HG03060 (cell line): Measurements from ENCODE around the gene PRDM1.
A peak's percentile ranks its signal among the peaks of the same experiment; 100 is the strongest.

Experiments used
- ATAC-seq: cut with Tn5 transposase; IDR thresholded peaks from one replicate; pipeline ENCODE4 v1.9.1; 2021; ENCODE audit warnings: low read depth, moderate number of reproducible peaks; ENCODE audit not compliant: unreplicated experiment

PRDM1 gene

DNA sequence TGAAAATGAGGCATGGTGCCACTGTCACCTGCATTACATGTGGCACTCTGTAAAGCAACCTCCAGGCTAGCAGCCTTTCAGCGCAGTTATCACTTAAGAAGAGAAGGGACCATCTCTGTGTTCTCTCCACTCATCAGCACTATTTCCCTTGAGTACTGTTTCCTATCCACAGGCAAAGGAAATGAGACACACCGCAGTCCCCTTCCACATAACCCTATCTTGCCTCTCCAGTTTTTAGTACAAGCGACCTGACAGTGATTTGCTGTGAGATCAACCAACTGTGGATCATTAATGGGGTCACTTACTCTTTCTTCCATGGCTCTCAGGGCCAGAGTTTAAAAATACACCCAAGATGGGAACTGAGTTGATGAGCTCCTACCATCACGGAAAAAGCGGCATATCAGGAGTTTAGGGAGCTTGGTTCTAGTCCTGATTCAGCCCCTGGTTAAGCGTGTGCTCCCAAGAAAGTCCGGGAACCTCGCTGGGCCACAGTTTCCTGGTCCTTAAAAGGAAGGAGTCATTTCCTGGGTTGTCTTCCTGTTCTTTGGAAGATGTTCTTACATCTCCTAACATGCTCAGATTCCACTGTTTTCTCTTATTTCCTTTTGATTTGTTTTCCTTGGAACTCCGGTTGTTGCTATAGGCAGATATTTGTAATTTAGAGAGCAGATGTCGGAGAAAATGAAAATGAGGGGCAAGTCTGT is 27.3 kb downstream of the PRDM1 start:
- no peak for ATAC-seq

DNA sequence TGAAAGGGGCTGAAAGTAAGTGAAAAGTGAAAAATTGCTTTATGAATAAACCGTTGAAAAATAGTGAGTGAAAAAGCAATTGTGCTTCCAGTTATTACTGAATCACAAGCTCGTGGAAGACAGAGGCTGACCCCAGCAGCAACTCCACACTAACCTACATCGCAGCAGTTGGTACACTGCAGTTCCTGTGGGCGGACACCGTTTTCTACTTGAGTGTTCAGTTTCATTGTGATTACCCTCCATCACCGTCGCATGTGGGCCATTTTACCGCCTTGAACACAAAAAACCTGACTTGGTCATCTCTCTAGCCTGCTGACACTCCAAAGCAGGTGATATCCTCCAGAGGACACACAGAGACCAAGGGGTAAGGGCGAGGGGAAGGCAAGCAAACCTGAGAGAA is 28.4 kb downstream of the PRDM1 start:
- ATAC-seq, result peak; percentile 65

DNA sequence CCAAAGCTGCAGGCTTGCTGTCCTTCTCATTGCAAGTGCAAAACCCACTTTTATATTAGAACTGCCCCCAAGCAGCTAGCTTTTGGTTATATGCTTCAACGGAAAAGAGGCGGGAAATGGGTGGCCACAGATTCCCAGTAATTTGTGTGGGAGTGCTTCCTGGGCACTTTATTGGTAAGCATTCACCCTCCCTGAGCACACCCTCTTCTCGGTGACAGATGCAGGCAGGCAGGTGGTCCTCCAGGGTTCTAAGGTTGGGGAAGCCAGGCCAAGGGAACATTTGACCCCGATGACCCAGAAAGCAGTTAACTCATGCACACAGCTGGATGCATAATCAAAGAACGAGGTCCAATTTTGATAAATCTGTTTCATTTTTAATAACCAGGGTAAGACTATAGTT is 29.1 kb downstream of the PRDM1 start:
- ATAC-seq, result no peak

DNA sequence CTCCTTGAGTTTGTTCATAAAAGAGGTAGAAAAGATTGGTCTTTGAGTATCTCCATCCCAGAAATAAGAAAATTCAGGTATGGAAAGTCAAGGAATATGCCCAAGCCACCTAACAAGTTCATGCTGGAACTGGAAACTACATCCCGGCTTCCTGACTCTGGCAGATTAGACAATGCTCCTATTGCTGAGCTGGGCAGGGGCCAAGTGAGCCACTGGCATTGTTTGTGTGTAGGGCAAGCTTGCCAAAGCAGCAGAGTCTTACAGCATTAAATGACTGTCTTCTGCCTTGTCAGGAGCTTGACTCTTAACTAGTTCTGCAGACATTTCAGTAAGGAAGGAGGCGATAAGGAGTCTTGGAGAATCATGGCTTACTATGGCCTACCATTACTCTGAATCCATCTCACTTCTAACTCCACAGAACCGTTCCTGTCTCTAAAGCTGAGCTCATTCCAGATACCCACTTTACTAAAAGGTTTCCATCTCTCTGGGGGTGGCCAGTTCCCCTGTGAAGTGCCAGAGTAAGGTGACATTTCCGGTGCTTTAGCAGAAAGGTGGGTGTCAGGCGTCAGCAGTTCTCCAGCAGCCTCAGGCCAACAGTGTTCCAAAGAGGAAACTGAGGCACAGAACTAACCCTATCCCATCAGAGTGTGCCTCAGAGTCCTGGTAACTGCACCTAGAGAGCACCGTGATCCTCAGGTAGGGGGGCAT is 30.1 kb downstream of the PRDM1 start:
- ATAC-seq, result no peak

DNA sequence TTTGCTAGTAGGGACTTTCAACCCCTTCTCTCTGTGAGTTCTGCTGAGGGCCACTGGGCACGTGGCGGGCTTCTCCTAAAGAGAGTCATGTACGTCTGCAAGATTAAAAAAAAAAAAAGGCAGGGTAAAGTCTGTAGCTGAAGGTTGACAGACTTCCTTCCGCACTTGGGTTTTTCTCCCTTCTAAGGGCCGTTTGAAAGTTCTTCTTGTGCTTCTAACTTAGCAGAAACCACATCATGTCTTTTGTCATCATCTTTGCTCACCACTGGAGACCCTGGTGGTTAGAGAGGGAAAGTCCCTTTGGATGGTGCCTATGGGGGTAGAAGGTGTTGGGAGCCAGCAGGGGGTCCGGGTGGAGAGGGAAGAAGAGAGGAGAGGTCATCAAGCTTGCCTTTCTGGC is 31.4 kb downstream of the PRDM1 start:
- no peak for ATAC-seq

DNA sequence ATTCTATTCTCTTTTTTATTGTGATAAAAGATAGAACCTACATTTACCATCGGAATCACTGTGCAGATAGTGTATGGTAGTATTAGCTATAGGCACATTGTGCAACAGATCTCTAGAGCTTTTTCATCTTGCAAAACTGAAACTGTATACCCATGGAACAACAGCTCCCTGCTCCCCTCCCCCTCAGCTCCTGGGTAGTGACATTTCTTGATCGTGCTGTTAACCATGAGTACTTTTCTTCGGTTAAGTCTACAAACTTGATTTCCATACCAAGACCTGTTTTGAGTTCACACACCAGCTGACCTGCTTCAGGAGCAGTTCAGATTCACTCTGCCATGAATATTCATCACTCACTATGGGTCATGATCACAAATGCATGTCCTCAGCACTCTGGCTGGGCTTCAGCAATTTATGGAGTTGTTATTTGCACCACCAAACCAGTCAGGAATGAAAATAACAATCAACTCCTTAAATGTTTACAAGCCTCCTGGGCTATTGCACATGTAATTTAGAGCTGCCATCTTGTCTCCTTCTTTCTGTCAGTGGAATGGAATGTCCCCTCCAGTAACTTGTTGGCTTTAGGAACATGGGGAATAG is 32.8 kb downstream of the PRDM1 start:
- ATAC-seq, result no peak

DNA sequence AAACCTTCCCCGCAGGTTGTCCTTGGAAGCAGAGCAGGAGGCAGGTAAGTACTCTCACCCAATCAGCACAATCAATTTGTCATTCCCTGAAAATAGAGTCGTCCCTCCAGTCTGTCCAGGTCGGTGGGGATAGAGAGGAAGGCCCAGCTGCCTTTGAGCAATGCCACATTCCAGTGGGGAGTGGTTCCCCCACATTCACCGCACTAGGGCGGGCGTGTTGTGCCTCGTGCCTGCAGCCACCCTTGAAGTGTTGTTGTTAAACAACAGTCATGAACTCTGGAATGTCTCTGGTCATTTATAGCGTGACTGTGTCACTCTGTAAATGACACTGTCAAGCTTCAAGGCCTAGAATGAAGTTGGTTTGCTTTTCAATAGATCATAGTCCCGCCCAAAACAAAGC is 33.4 kb downstream of the PRDM1 start:
- no peak for ATAC-seq

DNA sequence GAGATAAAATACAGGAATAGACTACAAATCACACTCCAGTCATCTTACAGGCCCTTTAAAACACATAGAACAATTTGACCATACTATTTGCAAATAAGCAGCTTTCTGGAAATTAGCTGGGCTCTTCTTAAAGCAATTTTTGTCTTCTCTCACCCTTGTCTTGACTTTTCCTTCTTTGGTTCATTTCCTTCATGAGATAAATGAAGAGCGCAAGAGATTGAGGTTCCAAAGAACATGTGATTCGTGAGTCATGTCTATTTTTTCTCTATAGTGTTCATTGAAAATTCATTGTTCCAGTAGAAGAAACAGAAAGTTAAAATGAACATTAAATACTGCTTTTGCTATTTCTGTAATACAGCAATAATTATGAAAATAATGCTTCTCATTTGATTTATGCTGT is 33.9 kb downstream of the PRDM1 start:
- no peak for ATAC-seq

DNA sequence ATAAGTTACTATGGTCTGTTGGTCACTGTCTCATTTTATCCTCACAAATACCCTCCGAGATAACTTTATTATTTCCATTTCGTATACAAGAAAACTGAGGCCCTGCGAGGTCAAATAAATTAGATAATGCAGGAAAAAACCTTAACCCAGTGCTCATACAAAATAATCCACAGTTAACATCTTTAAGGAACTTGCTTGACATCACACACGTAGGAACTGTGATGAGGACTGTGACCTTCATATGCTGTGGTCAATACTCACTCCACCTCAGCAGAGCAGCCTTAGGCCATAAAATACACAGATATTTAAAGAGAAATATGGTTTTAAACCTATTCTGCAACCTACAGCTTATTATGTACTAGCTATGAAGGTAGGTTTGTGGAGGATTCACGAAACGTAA is 34.3 kb downstream of the PRDM1 start:
- no peak for ATAC-seq

DNA sequence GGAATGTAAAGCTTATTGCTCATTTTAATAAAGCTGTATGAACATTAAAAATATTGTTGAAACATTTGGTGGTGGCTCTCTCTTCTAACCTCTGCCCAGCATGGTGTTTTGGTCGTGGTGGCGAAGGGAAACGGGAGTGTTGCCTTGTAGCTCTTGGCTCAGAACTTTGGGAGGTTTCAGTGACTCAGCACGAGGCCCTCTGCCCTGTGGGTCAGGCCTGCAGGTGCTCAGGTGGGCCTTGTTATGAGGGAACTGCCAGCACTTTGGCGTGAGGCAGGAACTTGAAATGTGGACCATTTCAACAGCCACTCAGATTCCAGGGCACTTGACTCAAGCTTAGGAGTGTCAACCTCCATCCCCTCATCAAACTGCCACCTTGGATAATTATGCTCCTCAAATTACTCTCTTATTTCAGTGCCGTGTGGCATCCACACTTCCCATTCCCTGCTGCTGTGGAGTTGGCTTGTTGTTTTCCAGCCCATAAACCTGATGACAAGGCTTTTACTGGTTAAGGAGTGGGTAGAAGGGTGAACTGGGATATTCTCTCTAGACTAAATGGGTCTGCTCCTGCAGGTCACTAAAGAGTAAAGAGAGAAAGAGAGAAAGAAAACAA is 36.3 kb downstream of the PRDM1 start:
- ATAC-seq, result no peak

DNA sequence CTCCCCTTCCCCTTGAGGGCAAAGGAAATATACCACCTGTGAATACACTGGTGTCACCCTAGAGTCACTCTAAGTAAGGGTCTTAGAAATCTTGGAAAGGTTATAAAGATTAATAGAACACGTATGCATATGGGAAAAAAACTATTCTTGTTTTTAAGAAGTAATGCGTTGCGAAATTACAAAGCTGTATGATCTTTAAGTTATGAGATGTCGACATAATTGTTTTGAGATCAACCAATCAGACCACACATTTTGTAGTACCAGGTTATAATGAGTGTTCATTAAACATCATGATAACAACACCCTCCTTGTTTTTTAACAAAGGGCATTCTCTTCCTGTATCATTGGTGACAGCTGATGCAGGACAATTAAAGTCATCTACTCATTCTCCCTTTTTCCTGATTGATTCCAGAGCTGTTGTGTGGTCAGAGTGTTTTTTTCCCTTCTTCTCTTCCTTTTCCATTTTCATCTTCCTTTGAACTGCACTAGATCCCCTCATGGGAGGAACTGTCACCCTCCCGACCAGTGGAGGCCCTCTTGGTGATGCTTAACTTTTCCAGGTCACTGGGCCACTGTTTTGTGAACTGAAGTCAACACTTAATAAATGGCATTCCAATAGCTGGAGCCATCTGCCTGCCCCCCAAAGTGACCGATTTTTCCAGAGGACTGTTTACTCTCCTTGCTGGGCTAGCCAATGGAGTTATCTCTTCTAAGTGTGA is 37.0 kb downstream of the PRDM1 start:
- ATAC-seq, result no peak

DNA sequence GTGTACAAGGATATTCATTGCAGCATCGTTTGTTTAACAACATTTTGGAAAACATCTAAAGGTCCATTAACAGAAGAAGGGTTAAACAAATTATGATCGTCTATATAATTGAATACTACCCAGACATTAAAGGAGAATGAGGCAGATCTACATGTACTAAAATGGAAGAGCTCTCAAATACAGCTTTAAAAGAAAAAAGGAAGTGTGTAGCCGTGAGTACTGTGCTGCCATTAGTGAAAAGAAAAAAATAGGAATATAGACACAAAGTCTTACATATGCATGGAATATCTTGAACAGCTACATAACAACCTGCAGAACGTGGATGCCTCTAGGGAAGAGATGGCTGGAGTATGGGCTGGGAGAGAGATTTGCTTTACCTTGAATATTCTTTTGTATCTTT is 37.9 kb downstream of the PRDM1 start:
- no peak for ATAC-seq

DNA sequence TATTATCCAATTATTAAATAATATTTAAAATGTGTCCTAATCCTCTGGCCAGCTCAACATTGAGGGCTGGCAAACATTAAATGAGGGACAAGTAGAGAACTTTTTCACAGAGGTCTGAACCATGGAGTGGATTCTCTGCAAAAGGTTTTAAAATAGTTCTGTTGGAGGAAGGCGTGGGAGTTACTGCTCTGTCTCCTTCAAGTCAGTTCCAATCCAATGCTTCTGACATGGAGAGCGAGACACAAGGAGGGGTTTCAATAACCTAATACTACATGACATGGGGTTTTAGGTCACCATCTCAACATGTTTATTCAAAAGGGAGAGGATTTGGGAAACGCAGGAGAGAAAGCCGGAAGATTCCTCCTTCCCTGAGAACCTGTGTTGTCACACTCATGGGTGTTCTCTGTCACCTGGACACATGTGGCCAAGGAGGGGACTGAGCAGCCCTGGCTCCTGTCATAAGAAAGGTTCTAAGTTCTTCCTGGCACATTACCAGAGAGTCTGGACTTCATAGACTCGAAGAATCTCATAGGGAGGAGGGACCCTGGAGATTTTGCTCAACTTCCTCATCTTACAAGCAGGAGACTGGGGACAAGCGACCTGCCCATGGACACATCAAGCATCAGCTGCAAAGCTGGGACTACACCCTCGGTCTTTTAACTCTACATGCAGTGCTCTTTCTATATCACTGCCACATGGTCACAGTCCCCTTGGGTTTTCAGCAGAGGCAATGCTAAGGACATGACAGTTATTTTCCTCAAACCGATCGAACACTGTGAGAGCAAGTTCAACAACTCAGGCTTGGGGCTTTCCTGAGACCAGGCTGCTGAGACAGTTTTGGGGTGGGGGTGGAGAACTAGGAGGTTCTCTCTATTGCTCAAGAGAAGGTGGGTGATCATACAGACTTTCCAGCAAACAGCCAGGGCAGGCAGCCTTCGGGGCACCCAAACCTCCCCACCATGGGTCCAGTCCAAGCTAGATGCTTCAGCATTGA is 38.6 kb downstream of the PRDM1 start:
- ATAC-seq, result no peak

DNA sequence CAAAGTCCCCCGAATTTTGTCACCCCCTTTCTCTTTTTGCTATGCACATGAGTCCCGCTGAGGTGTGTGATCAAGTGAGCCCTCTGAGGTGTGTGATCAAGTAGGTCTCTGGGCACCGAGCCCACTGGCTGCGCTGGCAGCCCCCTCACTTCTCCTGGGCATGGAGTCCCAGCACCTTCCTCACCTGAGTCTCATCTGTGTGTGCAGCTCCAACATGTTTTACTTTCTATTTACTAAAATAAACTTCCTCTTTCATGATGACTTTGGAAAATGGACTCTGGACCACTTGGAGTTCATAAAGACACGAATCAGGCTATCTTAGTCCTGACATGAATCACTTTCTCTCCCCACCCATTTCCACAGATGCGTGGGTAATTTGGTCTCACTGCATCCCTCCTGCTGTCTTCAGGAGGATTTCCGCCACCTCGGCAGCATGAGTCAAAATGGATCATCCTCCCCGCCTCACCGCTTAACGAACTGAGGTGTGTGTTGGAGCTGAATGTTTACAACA is 39.8 kb downstream of the PRDM1 start:
- ATAC-seq, result no peak

DNA sequence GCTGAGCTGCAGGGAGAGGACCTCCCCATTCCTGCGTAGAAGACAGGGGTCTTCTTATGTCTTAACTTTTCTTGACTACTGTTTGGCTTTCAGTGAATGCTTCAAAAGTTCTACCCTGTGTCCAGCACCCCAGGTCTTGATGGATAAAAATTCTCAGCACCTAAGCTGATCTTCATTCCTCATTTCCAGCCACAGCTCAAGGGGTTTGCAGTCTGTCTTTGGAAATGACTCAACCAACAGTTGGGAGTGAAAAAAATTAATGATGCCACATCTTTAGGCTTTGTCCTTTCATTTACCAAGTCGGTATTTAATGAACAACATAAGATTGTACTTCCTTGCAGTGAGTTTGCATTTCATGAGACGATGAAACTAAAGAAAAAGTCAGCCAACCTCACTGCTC is 40.3 kb downstream of the PRDM1 start:
- ATAC-seq, result no peak

DNA sequence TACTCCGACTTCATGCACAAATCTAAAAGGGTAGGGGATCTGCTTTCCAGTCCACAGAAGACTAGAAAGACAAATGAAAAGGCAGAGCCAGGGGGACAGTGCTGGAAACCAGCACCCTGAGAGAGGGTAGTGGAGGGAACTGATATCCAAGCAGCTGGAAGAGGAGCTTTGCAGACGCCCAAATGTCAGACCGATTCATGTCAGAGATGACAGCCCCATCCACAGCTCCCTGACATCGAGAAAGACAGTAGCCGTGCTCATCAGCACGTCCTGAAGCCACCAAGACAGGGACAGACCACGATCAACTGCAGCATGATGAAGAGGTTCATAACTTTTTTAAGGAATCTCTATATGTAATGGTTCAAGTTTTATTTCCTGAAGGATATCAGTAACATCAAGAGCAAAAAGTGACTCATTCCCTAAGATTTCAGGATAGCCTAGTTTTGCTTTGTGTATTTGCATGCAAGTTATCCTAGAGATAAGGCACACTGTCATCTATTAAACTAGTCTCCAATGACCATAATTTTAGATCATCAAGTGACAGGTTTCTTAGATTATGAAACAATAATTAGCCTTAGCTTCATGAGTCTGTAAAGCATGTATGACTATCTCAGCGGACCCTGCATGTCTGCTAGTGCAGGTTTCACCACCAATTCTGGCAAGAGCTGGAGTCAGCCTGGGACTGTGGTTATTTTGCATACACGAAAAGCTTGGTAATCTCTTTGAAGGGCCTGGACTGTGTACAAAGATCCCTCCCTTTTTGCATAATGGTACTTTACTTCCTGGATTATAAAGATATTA is 43.0 kb downstream of the PRDM1 start:
- no peak for ATAC-seq

DNA sequence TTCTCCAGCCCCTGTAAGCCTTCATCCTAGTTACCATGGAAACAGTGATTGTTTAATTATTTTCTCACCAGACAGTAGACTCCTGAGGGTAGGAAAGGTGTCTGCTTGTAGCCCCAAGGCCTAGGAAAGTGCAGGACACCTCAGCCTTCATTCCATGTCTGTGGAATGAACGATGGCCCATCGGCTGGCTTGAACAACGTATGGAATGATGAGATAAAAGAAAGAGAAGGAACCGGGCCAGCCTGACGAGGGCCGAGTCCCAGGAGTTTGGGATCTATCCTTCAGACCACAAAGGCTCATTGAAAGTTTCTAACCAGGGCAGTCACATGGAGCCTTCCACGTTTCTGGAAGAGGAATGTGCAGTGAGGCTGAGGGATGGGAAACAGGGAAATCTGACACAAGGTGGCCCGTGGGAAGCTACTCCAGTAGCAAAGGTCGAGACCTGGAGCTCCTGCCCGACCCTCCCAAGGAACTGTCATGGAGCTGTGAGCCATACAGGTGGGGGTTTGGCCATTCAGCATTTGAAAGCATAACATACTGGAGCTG is 46.1 kb downstream of the PRDM1 start:
- no peak for ATAC-seq

DNA sequence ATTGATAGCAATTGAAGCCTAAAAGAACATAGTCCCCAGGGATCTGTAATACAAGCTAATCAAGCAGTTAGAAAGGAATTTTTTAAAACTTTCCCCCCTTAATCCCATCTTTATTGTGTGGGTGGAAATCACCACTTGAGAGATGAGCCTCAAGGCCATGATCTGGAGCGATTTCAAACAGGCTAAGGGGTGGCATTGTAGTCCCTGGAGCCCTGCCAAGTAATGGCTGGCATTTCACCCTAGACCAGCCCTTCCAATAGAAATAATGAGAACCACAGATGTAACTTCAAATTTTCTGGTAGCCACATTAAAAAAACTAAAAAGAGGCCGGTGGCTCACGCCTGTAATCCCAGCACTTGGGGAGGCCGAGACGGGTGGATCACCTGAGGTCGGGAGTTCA is 46.9 kb downstream of the PRDM1 start:
- ATAC-seq, result no peak
